Inferior parietal cortex (tissue), 1 donor: Measurements from ENCODE around the gene LYSET.
"Not testable (repeated sequence)": the region's sequence is repeated elsewhere in the genome, so short reads cannot be mapped to it uniquely, and the experiment has no call there.

Experiments used
- DNase-seq: peaks from one replicate; pipeline ENCODE4 v3.0.0-alpha.2; 2016; ENCODE audit errors: extremely low spot score

The LYSET gene

GRCh38 chr14:93168610-93169009 lies 16.5 kb upstream of the LYSET start:
- not testable (repeated sequence) for DNase-seq

- DNase-seq = not testable (repeated sequence)
Observed at GRCh38 chr14:93169619-93170018, 15.5 kb upstream of the LYSET start.

GRCh38 chr14:93170141-93170540 lies 15.0 kb upstream of the LYSET start:
- DNase-seq = not testable (repeated sequence)

GRCh38 chr14:93171376-93171775 lies 13.7 kb upstream of the LYSET start:
- no peak for DNase-seq

GRCh38 chr14:93173943-93174395 lies 11.1 kb upstream of the LYSET start:
- DNase-seq = no peak

GRCh38 chr14:93174731-93175130 lies 10.4 kb upstream of the LYSET start:
- not testable (repeated sequence) for DNase-seq

- DNase-seq = no peak
Observed at GRCh38 chr14:93175492-93175891, 9.6 kb upstream of the LYSET start.

- no peak for DNase-seq
Observed at GRCh38 chr14:93183596-93184317, 1.4 kb upstream of the LYSET start.

- peak; percentile 42 for DNase-seq
Observed at GRCh38 chr14:93185349-93185720, 218 bp downstream of the LYSET start.

GRCh38 chr14:93186466-93186865 lies 1.3 kb downstream of the LYSET start:
- no peak for DNase-seq

GRCh38 chr14:93186956-93187355 lies 1.8 kb downstream of the LYSET start:
- no peak for DNase-seq

GRCh38 chr14:93195316-93195999 lies 10.3 kb downstream of the LYSET start:
- DNase-seq = no peak

- no peak for DNase-seq
Observed at GRCh38 chr14:93199031-93199430, 13.9 kb downstream of the LYSET start.

GRCh38 chr14:93200553-93200952 lies 15.4 kb downstream of the LYSET start:
- DNase-seq = no peak

GRCh38 chr14:93201155-93201704 lies 16.1 kb downstream of the LYSET start:
- no peak for DNase-seq

GRCh38 chr14:93206793-93207467 lies 21.8 kb downstream of the LYSET start, which contains the start of the genes GON7 and UBR7:
Gene GON7, minus strand, starts transcription at chr14:93207065. Its CDS starts 28 bp downstream, at chr14:93207037.
Gene UBR7, plus strand, starts transcription at chr14:93207256. Its CDS starts 36 bp downstream, at chr14:93207292.
- DNase-seq = peak; percentile 97

GRCh38 chr14:93207468-93208308 lies 22.6 kb downstream of the LYSET start:
- peak; percentile 42 for DNase-seq

- no peak for DNase-seq
Observed at GRCh38 chr14:93212432-93212831, 27.3 kb downstream of the LYSET start.

GRCh38 chr14:93214598-93214997 lies 29.5 kb downstream of the LYSET start:
- DNase-seq = no peak

- DNase-seq = no peak
Observed at GRCh38 chr14:93219103-93219726, 34.1 kb downstream of the LYSET start.

- no peak for DNase-seq
Observed at GRCh38 chr14:93220509-93220908, 35.4 kb downstream of the LYSET start.
